Measurements from ENCODE around the gene FBXO24.

- TF ChIP-seq POLR2A (IDR thresholded peaks at IDR 0.05; ENCODE audit: low read length) = peak; percentile 14
- no peak for TF ChIP-seq GATA1 (IDR thresholded peaks at IDR 0.05; ENCODE audit: low read depth, low read length)
Measured at GRCh38 chr7:100626530-100627237, 40.6 kb downstream of the FBXO24 start.
